ENCODE results near the gene SCAPER.
"Not testable (repeated sequence)": the region's sequence is repeated elsewhere in the genome, so short reads cannot be mapped to it uniquely, and the experiment has no call there.

Gene SCAPER

DNA sequence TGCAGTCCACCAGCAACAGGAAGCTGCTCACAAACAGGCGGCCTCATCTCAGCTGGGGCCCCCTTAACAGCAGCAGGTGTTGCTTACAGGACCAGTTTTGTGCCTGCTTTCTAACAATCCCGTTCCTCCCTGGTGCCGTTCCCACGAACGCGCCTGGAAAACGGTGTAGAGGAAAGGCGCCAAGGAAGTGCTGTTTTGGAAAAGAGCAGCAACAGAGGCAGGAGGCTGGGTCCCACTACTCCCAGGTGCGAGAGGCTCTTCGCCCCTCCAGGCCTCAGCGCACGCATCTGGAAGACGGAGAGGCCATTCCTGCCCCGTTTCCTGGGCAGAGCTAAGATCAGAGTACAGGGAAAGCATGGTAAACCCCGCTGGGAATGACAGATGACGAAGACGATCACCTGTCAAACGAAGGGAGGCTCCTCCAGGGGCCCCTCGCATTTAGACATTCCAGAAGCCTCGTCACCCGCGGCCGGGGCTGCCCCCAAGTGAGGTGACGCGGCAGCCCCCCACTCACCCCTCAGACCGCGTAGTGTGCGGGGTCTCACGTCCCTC, 603 bp downstream of the SCAPER start:
- no peak for DNase-seq

GRCh38 chr15:76903251-76903681, 1.9 kb downstream of the SCAPER start:
- no peak for DNase-seq

DNA sequence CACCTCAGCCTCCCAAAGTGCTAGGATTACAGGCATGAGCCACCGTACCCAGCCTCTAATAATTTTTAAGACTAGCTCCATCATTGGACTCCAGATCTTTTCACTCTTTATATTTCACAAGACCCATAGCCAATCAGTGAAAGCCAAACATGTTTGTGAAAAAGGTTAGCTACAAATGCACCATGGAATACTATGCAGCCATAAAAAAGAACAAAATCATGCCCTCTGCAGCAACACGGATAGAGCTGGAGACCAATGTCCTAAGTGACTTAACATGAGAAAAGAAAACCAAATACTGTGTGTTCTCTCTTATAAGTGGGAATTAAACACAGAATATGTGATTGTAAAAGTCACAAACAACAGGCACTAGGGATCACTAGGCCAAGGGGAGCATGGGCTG, 3.2 kb downstream of the SCAPER start:
- DNase-seq = no peak

DNA sequence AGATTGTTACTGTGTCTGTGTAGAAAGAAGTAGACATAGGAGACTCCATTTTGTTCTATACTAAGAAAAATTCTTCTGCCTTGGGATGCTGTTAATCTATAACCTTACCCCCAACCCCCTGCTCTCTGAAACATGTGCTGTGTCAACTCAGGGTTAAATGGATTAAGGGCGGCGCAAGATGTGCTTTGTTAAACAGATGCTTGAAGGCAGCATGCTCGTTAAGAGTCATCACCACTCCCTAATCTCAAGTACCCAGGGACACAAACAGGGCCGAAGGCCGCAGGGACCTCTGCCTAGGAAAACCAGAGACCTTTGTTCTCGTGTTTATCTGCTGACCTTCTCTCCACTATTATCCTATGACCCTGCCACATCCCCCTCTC, 5.2 kb downstream of the SCAPER start:
- DNase-seq = not testable (repeated sequence)

- not testable (repeated sequence) for DNase-seq
Observed at GRCh38 chr15:76899176-76899930, 5.8 kb downstream of the SCAPER start.

- DNase-seq = no peak
Observed at GRCh38 chr15:76898102-76898501, 7.0 kb downstream of the SCAPER start.

- no peak for DNase-seq
Observed at GRCh38 chr15:76894174-76894573, 11.0 kb downstream of the SCAPER start.

DNA sequence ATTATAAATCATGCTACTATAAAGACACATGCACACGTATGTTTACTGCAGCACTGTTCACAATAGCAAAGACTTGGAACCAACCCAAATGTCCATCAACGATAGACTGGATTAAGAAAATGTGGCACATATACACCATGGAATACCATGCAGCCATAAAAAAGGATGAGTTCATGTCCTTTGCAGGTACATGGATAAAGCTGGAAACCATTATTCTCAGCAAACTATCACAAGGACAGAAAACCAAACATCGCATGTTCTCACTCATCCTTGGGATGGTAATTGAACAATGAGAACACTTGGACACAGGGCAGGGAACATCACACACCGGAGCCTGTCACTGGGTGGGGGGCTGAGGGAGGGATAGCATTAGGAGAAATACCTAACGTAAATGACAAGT, 12.3 kb downstream of the SCAPER start:
- DNase-seq = not testable (repeated sequence)

DNA sequence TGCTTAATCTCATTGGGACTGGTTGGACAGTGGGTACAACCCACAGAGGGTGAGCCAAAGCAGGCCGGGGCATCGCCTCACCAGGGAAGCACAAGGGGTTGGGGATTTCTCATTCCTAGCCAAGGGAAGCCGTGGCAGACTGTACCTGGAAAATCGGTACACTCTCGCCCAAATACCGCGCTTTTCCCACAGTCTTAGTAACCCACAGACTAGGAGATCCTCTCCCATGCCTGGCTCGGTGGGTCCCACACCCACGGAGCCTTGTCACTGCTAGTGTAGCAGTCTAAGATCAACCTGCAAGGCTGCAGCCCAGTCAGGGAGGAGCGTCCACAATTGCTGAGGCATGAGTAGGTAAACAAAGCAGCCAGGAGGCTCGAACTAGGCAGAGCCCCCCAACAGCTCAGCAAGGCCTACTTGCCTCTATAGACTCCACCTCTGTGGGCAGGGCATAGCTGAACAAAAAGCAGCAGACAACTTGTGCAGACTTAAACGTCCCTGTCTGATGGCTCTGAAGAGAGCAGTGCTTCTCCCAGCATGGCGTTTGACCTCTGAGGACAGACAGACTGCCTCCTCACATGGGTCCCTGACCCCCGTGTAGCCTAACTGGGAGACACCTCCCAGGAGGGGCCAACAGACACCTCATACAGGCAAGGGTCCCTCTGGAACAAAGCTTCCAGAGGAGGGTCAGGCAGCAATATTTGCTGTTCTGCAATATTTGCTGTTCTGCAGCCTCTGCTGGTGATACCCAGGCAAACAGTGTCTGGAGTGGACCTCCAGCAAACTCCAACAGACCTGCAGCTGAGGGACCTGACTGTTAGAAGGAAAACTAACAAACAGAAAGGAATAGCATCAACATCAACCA, 17.6 kb downstream of the SCAPER start:
- DNase-seq = not testable (repeated sequence)

GRCh38 chr15:76885212-76885611, 19.9 kb downstream of the SCAPER start:
- no peak for DNase-seq

DNA sequence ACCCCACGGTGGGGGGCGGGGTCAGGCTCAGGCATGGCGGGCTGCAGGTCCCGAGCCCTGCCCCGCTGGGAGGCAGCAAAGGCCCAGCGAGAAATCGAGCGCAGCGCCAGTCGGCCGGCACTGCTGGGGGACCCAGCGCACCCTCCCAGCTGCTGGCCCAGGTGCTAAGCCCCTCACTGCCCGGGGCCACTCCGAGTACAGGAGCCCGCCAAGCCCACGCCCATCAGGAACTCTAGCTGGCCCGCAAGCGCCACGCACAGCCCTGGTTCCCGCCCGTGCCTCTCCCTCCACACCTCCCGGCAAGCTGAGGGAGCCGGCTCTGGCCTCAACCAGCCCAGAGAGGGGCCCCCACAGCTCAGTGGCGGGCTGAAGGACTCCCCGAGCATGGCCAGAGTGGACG, 29.2 kb downstream of the SCAPER start:
- no peak for DNase-seq

GRCh38 chr15:76873066-76873465, 32.1 kb downstream of the SCAPER start:
- not testable (repeated sequence) for DNase-seq

- no peak for DNase-seq
Observed at GRCh38 chr15:76871930-76872329, 33.2 kb downstream of the SCAPER start.

GRCh38 chr15:76868740-76869139, 36.4 kb downstream of the SCAPER start:
- no peak for DNase-seq

DNA sequence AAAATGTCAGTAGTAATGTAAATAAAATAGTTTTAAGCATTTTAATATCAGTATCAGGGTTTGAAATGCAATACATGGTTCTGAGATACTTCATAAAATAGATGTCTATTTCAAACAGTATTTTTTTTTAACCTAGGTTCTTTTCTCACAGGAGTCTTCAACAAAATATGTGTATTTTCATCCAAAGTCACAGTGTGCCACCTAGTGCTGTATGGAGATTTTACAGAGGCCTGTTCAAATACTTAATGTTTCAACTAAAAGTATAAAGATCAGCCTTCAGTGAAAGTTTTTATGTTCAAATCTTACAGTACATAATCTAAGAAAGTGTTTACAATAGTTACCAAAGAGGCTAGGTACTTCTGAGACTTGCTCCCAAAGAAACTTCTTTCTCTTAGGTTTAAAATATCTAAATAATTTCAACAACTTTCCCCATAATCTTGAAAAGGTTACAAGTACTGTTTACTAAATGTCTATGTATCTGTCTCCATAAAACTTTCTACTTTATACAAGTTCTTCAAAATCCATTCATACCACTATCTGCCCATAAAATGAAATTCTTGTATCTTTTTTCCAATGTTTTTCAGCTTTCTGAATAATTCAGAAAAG, 38.3 kb downstream of the SCAPER start:
- no peak for DNase-seq

- DNase-seq = no peak
Observed at GRCh38 chr15:76866008-76866407, 39.1 kb downstream of the SCAPER start.

- DNase-seq = no peak
Observed at GRCh38 chr15:76865548-76865991, 39.6 kb downstream of the SCAPER start.

DNA sequence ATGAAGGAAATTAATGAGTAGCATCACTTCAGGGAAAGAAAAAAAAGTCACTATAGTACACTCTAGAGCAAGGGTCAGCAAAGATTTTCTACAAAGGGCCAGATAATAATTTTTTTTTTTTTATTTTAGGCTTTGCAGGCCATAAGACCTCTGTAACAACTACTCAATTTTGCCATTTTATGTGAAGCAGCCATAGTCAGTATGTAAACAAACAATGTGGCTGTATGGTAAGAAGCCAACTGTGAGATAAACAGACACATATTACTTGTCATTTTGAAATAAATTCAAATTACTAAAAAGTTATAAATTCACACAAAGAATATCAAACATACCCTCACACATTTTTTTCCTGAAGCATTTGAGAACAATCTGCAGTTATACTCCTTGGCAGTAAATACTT, 40.6 kb downstream of the SCAPER start:
- no peak for DNase-seq

DNA sequence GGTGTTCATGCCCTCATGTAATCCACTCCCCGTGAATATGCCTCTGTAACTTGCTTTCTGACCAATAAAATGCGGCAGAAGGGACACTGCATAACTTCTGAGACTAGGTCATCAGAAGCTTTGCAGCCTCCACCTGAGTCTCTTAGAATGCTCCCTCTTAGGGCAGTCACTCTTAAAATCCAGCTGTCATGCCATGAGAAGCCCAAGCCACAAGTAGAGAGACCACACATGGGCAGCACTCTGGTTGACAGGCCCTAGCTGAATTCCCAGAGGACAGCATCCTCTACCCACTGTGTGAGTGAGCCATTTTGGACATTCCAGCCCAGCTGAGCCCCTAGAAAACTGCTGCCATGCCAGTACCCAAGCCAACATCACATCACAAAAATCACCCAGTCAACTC, 41.4 kb downstream of the SCAPER start:
- DNase-seq = no peak

GRCh38 chr15:76863123-76863522, 42.0 kb downstream of the SCAPER start:
- no peak for DNase-seq

DNA sequence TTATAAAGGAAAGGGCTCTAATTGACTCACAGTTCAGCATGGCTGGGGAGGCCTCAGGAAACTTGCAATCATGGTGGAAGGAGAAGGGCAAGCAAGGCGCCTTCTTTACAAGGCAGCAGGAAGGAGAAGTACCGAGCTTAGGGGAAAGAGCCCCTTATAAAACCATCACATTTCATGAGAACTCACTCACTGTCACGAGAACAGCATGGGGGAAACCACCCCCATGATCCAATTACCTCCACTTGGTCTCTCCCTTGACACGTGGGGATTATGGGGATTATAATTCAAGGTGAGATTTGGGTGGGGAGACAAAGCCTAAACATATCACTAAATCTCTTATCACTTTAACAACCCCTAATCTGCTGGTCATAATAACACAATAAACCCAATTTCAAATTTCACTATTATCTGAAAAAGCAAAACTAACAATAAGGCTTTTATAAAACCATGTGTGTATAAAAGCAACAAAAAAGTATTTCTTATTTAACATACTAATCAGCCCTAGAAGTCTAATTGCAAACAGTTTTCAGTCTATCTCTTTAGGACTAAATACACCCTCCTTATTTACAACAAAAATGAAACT, 43.2 kb downstream of the SCAPER start:
- no peak for DNase-seq

DNA sequence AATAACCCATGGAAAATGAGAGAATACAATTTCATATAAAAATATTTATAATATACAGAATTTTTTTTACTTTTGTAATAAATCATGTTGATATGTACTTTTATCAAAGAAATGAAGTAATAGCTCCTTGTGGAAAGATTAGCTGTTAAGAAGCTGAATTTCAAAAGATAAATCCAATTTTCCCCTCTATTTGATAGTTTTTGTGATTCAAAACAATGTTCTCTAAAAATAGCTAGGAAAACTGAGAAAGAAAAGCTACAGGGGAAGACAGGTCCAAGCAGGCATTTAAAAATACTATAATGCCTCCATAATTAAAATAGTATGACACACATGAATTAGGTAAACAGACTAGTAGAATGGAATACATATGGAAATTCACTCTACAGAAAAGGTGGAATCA, 44.9 kb downstream of the SCAPER start:
- no peak for DNase-seq

- not testable (repeated sequence) for DNase-seq
Observed at GRCh38 chr15:76850367-76850766, 54.8 kb downstream of the SCAPER start.
